AG10803 (cell line): ENCODE data around the gene CCDC110.

Experiments
- DNase-seq: peaks from one replicate; pipeline ENCODE4 v3.0.0; 2010; ENCODE audit warnings: low read depth
- H3K4me3 ChIP-seq: 2 replicates; pipeline ENCODE4 v1.5.1; 2011; ENCODE audit warnings: mild to moderate bottlenecking, low read length, control low read depth
- CTCF ChIP-seq: conservative IDR thresholded peaks from 2 replicates; pipeline ENCODE4 v1.5.1; 2011; ENCODE audit warnings: mild to moderate bottlenecking, low read length, control low read depth, inconsistent platforms

Gene CCDC110

GRCh38 chr4:185465707-185466106 is 5.8 kb downstream of the CCDC110 start:
- TF ChIP-seq CTCF = no peak
- no peak overlapping the region for H3K4me3 ChIP-seq
- DNase-seq = no peak

GRCh38 chr4:185464887-185465286 is 6.6 kb downstream of the CCDC110 start:
- no peak overlapping the region for H3K4me3 ChIP-seq
- no peak for TF ChIP-seq CTCF
- no peak for DNase-seq

- TF ChIP-seq CTCF = no peak
- H3K4me3 ChIP-seq = no peak overlapping the region
- no peak for DNase-seq
Measured at GRCh38 chr4:185464183-185464582, 7.3 kb downstream of the CCDC110 start.

GRCh38 chr4:185463541-185463940 is 8.0 kb downstream of the CCDC110 start:
- no peak for DNase-seq
- no peak for TF ChIP-seq CTCF
- no peak overlapping the region for H3K4me3 ChIP-seq

- TF ChIP-seq CTCF = no peak
- no peak for DNase-seq
- H3K4me3 ChIP-seq = no peak overlapping the region
Measured at GRCh38 chr4:185461565-185461964, 10.0 kb downstream of the CCDC110 start.

GRCh38 chr4:185457136-185457535 is 14.4 kb downstream of the CCDC110 start:
- no peak for DNase-seq
- H3K4me3 ChIP-seq = no peak overlapping the region
- TF ChIP-seq CTCF = no peak

GRCh38 chr4:185456131-185456530 is 15.4 kb downstream of the CCDC110 start:
- H3K4me3 ChIP-seq = no peak overlapping the region
- DNase-seq = no peak
- TF ChIP-seq CTCF = no peak
